GM18498 (cell line): Measurements from ENCODE around the gene DNLZ.
"Not testable (repeated sequence)": the region's sequence is repeated elsewhere in the genome, so short reads cannot be mapped to it uniquely, and the experiment has no call there.

Source experiments
- ATAC-seq: cut with Tn5 transposase; IDR thresholded peaks from one replicate; pipeline ENCODE4 v1.9.1; 2021; ENCODE audit warnings: mild to moderate bottlenecking, moderate library complexity; ENCODE audit not compliant: unreplicated experiment

The DNLZ gene

DNA sequence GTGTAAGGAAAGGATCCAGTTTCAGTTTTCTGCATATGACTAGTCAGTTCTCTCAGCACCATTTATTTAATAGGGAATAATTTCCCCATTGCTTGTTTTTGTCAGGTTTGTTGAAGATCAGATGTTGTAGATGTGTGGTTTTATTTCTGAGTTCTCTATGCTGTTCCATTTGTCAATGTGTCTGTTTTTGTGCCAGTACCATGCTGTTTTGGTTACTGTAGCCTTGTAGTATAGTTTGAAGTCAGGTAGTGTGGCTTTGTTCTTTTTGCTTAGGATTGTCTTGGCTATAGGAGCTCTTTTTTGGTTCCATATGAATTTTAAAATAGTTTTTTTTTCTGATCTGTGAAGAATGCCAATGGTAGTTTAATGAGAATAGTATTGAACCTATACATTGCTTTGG lies 42.6 kb downstream of the DNLZ start:
- not testable (repeated sequence) for ATAC-seq

DNA sequence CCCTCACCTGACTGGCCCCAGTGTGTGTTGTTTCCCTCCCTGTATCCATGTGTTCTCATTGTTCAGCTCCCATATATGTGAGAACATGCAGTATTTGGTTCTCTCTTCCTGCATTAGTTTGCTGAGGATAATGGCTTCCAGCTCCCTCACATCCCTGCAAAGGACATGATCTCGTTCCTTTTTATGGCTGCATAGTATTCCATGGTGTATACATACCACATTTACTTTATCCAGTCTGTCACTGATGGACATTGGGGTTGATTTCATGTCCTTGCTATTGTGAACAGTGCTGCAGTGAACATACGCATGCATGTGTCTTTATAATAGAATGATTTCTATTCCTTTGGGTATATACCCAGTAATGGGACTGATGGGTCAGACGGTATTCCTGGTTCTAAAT lies 43.6 kb downstream of the DNLZ start:
- not testable (repeated sequence) for ATAC-seq

DNA sequence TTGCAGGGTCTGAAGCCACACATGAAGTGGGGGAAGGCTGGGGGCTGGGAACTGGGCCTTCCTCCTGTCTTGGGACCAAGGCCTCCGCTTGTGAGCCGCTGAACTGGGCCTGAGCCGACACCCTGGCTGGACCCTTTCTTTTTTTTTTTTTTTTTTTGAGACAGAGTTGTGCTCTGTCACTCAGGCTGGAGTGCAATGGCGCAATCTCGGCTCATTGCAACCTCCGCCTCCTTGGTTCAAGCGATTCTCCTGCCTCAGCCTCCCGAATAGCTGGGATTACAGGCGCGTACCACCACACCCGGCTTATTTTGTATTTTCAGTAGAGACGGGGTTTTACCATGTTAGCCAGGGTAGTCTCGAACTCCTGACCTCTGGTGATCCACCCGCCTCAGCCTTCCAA lies 44.3 kb downstream of the DNLZ start:
- not testable (repeated sequence) for ATAC-seq

DNA sequence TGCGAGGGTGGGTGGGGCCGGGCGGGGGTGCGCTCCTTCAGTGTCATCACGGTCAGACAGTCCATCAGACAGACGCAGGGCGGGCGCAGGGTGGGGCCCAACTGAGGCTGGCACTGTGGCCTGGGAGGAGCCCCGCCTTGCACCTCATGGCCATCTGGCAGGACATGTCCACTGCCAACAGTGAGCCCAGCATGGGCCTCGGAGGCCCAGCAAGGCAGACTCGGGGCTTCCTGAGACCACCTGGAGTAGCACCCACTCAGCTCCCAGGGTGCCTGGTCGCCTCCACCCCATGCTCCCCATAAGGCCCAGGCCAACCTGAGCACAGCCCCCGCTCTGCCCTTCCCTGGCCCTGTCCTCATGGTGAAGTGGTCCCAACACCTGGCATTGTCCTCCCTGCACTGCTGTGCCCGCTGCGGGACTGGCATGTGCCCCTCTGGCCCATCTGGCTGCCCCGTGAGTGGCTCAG lies 44.7 kb downstream of the DNLZ start:
- no peak for ATAC-seq

DNA sequence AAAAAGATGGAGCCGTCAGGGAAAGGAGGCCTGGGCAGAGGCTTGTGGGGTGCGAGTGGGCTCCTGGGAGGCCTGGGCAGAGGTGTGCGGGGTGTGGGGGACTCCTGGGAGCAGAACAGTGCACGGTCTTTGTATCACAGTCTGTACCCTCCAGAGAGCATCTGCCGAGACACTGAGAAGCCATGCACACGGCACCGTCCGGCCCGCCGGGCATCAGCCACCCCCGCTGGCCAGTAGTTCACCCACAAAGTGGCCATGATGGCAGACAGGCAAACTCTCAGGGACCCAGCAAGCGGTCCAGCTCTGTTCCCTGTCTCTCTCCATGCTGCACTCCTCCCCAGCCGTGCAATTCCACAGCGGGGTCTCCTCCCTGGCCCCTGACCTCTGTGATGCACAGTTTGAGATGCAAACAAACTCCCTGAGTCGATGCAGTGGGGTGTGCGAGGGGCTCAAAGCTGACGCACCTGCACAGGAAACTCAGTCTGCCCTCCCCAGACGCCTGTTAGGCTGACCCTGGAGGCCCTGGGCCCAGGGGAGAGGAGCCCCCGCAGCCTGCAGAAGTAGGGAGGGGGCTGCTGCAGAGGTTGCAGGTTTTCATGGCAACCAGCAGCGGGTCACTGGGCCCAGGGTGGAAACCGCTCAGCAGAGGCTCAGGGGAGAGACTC lies 45.3 kb downstream of the DNLZ start:
- ATAC-seq, result no peak

DNA sequence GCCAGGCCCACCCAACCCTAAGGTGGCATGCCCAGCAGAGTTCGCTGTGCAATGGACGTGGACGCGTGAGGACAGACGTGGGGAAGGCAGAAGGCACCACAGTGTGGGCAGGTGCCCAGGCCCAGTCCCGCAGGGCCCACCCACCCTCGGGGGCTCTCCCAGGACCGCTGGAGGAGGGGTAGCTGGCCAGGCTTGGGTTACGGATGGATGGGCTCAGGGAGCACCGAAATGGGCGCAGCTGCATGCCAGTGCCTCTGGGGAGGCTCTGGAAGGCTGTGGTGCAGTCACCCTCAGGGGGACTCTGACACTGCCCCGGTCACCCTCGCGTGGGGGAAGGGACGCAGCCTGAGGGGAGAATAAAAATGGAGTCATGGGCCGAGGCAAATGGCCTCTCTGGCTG lies 45.8 kb downstream of the DNLZ start:
- no peak for ATAC-seq

DNA sequence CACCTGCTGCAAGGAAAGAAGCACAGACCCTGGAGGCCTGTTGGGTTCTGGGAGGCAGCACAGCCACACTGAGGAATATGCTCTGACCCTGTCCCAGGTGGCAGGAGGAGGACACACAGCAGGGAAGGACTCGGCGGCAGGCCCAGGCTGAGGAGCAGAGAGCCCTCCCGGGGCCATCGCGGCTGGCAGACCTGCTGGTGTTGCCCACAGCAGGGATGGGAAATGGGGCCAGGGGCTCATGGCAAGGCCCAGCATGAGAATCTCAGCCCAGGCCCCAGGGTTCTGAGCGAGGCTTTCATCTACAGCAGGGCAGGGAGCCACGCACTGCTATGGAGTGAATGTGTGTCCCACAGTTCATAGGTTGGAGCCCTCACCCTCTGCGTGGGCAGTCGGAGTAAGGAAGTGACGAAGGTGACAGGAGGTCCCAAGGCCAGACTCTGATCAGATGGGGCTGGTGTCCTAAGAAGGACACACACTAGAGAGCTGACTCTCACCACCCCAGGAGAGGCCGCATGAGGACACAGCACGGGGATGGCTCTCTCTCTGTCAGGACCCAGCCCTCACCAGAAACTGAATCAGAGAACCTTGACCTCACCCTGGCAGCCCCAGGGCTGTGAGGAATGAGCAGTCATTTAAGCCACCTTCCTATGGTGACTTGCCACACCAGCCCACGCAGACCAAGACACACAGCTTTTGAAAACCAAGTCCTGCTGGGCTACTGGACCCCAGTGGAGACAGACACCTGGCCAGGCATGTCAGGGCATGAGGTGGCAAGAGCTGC lies 46.5 kb downstream of the DNLZ start:
- ATAC-seq, result no peak

DNA sequence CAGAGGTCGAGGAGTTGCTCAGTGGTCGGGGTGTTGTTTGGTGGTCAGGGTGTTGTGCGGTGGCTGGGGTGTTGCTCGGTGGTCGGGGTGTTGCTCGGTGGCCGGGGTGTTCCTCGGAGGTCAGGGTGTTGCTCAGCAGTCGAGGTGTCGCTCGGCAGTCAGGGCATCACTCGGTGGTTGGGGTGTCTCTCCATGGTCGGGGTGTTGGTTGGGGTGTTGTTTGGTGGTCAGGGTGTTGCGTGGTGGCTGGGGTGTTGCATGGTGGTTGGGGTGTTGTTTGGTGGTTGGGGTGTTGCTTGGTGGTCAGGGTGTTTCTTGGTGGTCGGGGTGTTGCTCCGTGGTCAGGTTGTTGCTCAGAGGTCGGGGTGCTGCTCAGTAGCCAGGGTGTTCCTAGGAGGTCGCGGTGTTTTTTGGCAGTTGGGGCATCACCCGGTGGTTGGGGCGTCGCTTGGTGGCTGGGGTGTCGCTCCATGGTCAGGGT lies 47.2 kb downstream of the DNLZ start:
- ATAC-seq, result no peak

DNA sequence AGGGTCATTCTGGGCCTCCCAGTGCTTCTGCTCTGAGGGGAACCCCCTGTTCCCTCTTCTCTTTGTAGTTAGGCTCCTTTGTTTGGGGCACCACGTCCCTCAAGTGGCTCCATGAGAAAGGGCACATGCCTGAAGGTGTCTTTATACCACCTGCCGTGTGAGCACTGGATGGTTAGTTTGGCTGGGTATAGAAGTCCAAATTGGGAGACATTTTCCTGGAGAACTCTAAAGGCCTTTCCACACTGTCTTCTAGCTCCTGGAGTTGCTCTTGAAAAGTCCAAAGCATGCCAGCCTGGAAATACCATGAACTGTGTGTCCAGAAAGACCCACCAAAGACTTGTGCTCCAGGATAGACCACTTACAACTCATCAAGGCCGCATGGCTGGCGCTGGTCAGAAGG lies 48.6 kb downstream of the DNLZ start:
- ATAC-seq, result no peak

DNA sequence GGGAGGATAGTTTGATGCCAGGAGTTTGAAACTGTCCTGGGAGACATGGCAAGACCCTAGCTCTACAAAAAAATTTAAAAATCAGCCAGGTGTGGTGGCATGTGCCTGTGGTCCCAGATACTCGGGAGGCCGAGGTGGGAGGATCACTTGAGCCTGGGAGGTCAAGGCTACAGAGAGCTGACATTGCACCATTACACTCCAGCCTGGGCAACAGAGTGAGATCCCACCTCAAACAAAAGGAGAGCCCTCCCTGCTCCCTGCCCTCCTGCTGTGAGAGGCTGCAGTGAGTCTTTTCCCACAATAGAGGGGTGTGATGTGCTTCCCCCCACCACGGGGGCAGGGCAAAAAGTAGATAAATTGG lies 49.5 kb downstream of the DNLZ start:
- no peak for ATAC-seq

DNA sequence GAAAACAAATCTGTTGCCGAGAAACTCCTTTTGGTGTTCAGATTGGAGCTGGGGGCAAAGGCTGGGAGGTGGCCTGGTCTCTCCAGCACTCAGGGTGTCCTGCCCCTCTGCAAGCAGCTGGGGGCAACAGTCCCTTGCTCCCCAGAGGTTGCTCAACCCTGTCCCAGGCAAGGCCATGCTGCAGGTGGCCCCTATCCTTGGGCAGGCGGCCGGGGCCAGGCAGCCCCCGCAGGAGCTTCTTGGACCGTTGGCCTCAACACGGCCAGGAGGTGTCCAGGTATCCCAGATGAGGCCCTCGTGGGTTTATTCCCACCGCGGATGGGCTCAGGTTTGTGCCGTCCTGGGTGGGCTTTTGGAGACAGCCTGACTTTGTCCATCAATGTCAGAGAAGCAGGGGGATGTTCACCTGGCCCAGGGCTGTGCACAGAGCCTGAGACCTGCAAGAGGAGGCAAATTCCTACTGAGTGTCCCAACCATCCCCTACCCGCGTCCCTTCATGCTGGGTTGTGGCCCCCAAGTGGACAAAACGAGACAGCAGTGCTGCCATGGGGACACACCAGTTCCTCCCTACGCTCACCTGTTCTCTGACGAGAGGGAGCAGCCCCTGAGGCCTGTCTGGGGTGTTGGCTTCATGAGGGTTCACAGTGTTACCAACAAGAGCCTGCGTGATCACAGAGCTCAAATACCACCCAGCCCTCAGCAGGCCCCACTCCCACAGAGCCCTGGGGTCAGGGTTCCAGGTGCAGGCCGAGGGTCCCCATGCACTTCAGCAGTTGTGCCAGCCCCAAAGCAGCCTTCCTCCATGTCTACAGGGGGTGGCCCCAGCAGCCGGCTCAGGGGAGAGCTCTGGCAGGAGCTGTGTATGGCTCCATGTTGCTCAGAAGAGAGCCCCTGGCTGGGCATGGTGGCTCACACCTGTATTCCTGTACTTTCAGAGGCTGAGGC lies 50.2 kb downstream of the DNLZ start:
- no peak for ATAC-seq

DNA sequence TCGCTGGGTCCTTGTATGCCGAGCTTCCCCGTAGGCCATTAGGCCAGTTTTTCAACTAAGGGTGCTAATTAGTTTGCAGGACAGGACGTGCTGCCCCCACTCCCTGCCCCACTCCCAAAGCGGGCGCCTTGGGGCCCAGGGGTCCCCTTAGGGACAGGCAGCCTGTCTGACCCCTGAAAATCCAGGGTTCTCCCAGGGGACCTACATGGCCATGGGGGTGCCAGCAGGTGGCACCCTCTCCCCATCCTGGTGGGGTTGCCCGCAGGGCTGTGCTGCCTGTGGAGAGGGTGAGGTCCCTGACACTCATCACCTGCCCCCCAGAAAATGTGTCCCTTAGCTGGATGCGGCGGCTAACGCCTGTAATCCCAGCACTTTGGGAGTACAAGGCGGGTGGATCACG lies 51.1 kb downstream of the DNLZ start:
- ATAC-seq, result no peak

DNA sequence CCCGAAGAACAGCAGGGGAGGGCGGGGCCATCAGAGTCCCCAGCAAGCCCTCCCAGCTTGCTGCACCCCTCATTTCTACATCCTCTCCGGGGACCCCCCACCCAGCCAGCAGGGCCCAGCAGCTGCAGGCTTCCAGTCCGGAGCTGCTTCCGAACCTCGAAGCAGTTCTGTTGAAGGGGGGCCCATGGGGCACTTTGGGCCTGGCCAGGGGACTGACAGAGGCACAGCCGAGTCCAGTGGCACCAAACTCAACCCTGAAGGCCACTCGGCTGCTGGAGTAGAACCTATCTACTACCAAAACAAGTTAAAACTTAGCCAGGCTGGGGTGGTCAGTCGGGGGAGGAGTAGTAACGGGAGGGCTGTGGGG lies 51.6 kb downstream of the DNLZ start:
- ATAC-seq, result no peak

DNA sequence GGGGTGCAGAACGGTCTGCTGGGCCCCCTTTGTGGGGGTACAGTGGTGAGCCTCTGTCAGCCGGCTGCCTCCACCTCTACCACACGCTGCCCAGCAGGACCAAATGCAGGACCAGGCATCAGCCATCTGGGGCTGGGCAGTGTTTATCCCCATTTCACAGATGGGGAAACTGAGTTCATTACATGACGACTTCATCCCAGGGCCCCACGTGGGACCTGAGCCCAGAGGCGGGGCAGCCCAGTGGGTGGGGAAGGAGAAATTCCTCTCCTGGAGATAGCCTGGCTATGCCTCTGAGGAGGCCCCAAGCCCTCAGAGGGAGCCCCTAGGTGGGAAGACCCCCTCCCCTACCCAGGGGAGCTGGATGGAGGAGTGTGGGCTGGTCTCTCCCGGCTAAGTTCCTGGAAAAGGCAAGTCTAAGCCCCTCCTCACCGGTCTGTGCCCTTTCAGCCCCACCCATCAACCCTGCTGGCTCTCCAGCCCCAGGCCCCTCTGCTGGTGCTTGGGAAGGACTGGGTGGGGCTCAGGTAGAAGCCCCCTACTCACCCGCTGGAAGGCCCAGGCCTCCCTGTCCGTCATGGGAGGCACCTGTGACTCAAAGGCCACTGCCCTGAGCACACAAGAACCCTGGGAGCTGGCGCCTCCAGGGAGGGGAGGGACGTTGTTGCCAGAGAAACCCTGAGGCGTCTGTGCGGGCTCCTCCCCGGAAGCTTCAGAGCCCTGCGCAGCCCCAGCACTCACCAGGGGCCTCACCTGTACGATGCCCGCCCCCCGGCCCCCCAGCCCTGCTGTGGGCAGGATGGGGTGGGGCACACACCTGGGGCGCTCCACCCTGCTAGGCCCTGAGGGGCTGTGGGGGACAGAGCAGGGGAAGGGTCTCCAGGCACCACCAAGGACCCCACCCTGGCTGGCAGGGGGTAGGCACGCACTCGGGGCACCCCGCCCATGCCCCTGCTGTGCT lies 52.2 kb downstream of the DNLZ start:
- no peak for ATAC-seq

DNA sequence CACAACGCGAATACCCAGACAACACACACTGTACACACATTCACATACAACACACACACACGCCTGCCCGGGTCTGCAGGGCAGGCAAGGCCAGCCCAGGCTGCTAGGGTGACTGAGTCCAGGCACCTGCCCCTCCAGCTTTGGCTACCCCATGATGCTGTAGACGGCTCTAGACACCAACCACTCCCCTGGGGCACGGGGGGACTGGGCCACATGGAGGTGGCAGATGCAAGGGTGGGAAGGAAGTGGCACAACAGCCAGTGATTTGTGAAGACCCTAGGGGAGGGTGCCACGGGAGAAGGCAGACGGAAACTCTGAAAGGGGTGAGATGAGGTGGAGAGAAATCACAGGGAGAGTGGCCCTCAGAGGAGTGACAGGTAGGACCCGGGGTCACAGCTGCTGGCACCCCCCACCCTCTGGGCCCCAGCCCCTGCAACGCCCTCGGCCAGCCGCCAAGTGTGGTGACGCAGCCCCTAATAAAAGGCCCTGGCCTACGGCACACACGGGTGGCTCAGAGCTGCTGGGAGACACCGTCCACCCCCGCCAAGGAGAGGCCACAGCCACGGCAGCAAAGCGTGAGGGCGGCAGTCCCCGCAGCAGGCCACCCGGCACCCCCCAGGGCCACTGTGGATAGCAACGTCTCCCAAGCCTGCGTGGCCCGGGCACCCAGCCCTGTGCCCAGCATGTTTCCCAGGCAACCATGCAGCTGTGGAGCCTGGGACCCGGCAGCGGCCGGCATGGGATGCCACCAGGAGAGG lies 53.1 kb downstream of the DNLZ start:
- no peak for ATAC-seq

DNA sequence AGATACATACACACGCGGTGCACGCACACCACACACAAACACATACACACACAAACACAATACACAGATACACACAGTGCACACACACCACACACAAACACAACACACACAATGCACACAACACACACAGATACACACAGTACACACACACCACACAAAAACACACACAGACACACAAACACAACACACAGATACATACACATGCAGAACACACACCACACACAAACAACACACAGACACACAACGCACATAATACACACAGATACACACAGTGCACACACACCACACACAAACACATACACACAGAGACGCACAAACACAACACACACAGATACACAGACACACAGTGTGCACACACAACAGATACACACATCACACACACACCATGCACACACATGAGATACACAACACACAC lies 53.7 kb downstream of the DNLZ start:
- ATAC-seq, result no peak
